Activated CD4-positive, CD25-positive, alpha-beta regulatory T cell treated with anti-CD3 and anti-CD28 coated beads, Interleukin-2, amount 50 U/mL, for 24 hours (primary cell): ENCODE measurements around the gene FILIP1.
"Not testable (repeated sequence)": the region's sequence is repeated elsewhere in the genome, so short reads cannot be mapped to it uniquely, and the experiment has no call there.

Experiments
- ATAC-seq, 2 donors: fragments of 150-1000 bp; cut with Tn5 transposase; one replicate each; pipeline ENCODE4 v1.10.0; 2021; ENCODE audit warnings: mild to moderate bottlenecking in 1 of 2, moderate library complexity in 1 of 2

FILIP1 gene

GRCh38 chr6:75445738-75446137, 47.9 kb downstream of the FILIP1 start:
- no peak for ATAC-seq

- ATAC-seq, result no peak
These were observed 48.7 kb downstream of the FILIP1 start for GRCh38 chr6:75444899-75445298.

- ATAC-seq, result not testable (repeated sequence)
These were observed 51.7 kb downstream of the FILIP1 start for GRCh38 chr6:75441883-75442282.

- not testable (repeated sequence) for ATAC-seq
These were observed 52.1 kb downstream of the FILIP1 start for GRCh38 chr6:75441479-75441878.

- ATAC-seq, result no peak
These were observed 55.0 kb downstream of the FILIP1 start for GRCh38 chr6:75438442-75439116.

GRCh38 chr6:75438013-75438431, 55.6 kb downstream of the FILIP1 start:
- no peak for ATAC-seq

GRCh38 chr6:75437421-75437891, 56.1 kb downstream of the FILIP1 start:
- ATAC-seq, result no peak

GRCh38 chr6:75436869-75437268, 56.7 kb downstream of the FILIP1 start:
- no peak for ATAC-seq

- not testable (repeated sequence) for ATAC-seq
These were observed 60.8 kb downstream of the FILIP1 start for GRCh38 chr6:75432809-75433208.

- no peak for ATAC-seq
These were observed 62.2 kb downstream of the FILIP1 start for GRCh38 chr6:75431379-75431778.

- no peak for ATAC-seq
These were observed 62.8 kb downstream of the FILIP1 start for GRCh38 chr6:75430631-75431325.

GRCh38 chr6:75429061-75429703, 64.4 kb downstream of the FILIP1 start:
- ATAC-seq, result no peak

GRCh38 chr6:75428204-75428603, 65.4 kb downstream of the FILIP1 start:
- ATAC-seq, result no peak

- ATAC-seq, result no peak
These were observed 66.3 kb downstream of the FILIP1 start for GRCh38 chr6:75427329-75427728.

- ATAC-seq, result no peak
These were observed 68.7 kb downstream of the FILIP1 start for GRCh38 chr6:75424618-75425548.

GRCh38 chr6:75423386-75423785, 70.2 kb downstream of the FILIP1 start:
- no peak for ATAC-seq

- ATAC-seq, result no peak
These were observed 71.5 kb downstream of the FILIP1 start for GRCh38 chr6:75422024-75422639.

- ATAC-seq, result no peak
These were observed 72.1 kb downstream of the FILIP1 start for GRCh38 chr6:75421316-75422023.

GRCh38 chr6:75419980-75420379, 73.6 kb downstream of the FILIP1 start:
- no peak for ATAC-seq

- ATAC-seq, result no peak
These were observed 74.2 kb downstream of the FILIP1 start for GRCh38 chr6:75419416-75419815.

GRCh38 chr6:75418233-75418632, 75.4 kb downstream of the FILIP1 start:
- ATAC-seq, result no peak

GRCh38 chr6:75416443-75416842, 77.2 kb downstream of the FILIP1 start:
- ATAC-seq, result no peak
